T follicular helper cell (primary cell): ENCODE measurements around the gene CIITA.
"Not testable (repeated sequence)": the region's sequence is repeated elsewhere in the genome, so short reads cannot be mapped to it uniquely, and the experiment has no call there.

ENCODE experiments used
- DNase-seq: peaks from one replicate; pipeline ENCODE4 v3.0.0-alpha.2; 2020; ENCODE audit warnings: low read depth

Gene CIITA

GRCh38 chr16:10950393-10950792 lies 73.4 kb downstream of the CIITA start:
- DNase-seq: no peak

DNA sequence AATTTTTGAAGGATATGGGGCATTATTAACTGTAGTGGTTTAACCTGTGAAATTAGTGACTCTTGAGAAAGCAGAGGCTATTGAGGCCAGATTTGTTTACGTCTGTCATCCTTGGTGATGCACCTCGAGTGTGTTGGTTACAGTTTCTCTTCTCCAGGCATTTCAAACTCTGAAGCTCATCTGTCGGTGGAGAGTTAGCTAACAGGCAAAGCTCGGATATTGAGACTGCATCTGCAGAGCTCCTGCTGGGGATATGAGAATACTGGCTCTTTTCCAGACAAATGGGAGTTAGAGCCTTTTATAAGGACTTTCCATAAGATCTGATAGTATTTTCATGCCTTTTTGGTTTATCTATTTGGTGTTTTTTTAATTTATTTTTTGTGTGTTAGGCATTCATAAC lies 74.0 kb downstream of the CIITA start:
- DNase-seq: no peak

DNA sequence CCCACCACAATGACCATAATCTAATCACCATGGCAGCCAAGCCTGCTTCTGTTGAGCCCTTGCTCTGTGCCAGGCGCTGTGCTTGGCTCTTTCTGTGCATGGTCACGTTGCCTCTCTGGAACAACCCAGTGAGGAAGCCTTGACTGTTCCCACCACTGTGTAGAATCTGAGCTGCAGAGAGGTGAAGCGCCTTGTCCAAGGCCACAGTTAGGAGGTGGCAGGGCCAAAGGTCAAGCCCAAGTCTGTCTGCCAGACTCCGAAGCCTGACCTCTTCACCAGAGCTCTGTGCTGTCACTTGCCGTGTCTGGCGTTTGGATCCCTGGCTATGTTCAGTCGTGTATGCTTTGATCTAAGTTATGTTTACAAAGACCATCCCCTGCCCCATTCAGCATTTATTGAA lies 77.9 kb downstream of the CIITA start:
- no peak for DNase-seq

- no peak for DNase-seq
These were observed 80.9 kb downstream of the CIITA start for GRCh38 chr16:10957771-10958482.

- DNase-seq: no peak
These were observed 82.2 kb downstream of the CIITA start for GRCh38 chr16:10959161-10959560.

- DNase-seq: no peak
These were observed 84.2 kb downstream of the CIITA start for GRCh38 chr16:10961231-10961630.

- peak; percentile 74 for DNase-seq
These were observed 87.3 kb downstream of the CIITA start for GRCh38 chr16:10964039-10964890.

GRCh38 chr16:10964891-10965326 lies 87.9 kb downstream of the CIITA start:
- peak; percentile 65 for DNase-seq

DNA sequence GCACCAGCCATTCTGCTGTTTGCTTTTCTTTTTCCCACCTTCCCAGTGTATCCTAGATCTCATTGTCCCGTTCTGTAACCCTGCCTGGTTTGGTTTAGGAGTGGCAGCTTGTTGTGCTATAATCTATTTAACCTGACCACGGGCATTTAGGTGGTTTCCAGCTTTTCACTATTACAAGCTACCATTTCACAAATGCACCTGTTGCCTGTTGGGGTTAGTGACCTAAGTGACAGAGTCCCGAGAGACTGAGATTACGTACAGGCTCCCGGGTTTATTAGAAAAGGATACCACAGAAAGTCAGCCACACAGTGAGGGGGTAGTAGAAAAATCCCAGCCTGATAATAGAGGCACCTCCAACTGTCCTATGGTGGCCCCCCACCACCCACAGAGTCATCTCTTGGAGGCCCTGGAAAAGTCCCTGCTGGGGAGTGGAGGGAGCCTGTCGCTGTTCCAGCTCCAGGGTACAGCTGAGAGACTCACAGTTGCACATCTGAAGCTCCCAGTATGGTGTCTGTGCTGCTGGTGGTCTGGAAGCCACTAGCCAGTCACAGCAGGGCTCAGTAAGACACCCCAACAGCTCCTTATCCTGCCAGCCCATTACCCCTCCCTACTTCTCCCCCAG lies 88.5 kb downstream of the CIITA start:
- DNase-seq: no peak

- no peak for DNase-seq
These were observed 89.1 kb downstream of the CIITA start for GRCh38 chr16:10966129-10966528.

GRCh38 chr16:10966559-10966958 lies 89.6 kb downstream of the CIITA start:
- DNase-seq: not testable (repeated sequence)

DNA sequence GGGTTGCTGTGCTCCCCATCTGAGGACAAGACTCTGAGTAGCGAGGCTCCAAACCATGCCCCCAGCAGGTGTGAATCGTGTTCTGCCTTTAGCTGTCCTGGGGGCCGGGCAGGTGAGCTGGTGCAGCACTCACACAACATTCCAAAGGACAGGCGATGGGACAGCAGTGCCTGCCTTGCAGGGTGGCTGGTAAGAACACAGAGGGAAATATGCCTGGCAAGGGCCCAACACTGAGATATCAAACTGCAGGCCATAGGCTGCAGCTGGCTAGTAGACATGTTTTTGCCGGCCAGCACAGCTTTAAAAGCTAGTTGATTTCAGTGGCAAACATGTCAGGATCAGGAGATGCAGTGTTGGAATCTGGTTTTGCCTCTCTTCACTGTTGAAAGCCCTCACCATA lies 91.0 kb downstream of the CIITA start:
- no peak for DNase-seq

DNA sequence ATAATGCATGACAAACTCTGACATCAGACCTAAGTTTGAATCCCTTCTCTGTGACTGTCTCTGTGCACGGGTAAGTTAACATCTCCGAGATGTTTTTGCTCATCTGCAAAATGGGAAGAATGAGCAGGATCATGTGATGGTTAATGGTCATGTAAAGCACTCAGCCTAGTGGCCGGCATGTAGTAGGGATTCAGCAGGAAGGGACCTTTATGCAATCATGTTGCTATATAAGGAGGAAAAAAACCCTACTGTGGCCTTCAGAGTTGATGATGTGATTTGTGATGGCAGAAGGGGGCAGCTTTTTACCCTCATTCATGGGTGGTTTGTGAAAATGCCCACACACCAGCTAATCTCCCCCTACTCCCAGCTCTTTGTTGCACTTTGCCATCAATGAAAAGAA lies 91.5 kb downstream of the CIITA start:
- DNase-seq: no peak

- no peak for DNase-seq
These were observed 92.6 kb downstream of the CIITA start for GRCh38 chr16:10969615-10970014.

- DNase-seq: no peak
These were observed 93.1 kb downstream of the CIITA start for GRCh38 chr16:10970065-10970464.

GRCh38 chr16:10971560-10971961 lies 94.6 kb downstream of the CIITA start:
- DNase-seq: no peak

DNA sequence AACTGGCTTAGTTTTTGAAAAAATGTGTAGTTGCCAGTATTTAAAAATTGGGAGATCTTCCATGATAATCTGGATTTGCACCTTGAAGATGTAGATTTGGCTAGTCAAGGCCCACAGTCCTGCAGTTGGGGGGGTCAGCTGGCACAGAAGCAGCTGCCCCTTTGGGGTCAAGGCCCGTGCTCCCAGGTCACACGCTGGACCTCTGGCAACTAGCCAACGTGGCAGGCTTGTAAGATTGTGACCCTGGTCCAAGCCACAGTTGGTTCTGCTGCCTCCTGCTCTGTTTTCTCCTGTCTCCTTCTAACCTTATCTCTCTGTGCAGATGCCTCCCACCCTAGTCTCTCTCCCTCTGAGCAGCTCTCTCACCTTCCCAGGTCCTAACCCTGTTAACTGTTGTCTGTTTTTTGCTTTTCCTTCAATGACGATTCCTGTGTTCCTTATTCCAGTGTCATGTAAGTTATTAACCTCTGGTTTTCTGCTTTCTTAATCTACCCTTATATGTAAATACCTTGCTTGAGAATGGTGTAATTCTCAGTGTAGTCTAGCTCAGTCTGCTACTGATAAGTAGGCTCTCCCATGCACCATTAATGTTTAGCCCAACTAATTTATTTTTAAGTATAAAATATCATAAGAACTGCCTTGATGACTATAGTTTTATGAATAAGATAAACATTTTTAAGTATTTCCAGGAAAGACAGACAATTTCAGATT lies 95.3 kb downstream of the CIITA start:
- no peak for DNase-seq

DNA sequence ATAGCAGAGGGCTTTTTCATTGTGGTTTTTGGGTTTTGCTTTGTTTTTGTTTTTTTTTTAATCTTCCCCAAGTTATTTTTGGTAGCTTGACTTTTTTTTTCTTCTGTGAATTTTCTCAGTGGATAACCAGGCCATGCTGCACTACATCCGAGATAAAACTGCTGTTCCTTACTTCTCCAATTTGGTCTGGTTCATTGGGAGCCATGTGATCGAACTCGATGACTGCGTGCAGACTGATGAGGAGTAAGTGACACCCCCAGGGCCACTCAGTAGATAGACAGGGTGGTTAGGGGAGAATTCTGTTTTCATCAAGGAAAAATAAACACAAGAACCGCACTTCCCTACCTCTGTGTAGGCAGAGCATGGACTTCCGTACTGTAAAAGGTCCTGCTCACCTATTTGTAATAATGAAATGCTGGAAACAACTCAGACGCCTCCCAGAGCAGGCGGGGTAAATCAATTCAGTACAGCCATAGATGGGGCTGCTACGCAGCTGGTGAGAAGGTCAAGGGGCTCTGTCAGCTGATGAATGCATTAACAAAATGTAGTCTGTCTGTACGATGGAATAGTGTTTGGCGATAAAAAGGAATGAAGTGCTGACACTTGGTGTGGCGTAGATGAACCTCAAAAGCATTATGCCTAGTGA lies 95.9 kb downstream of the CIITA start:
- no peak for DNase-seq

GRCh38 chr16:10976634-10977033 lies 99.6 kb downstream of the CIITA start:
- no peak for DNase-seq

- DNase-seq: no peak
These were observed 101.1 kb downstream of the CIITA start for GRCh38 chr16:10978124-10978523.

- DNase-seq: no peak
These were observed 102.0 kb downstream of the CIITA start for GRCh38 chr16:10978871-10979446.
